ENCODE results near the gene MCF2L.

GRCh38 chr13:112986946-112987681 is 18.1 kb downstream of the MCF2L start:
- TF ChIP-seq CTCF (IDR thresholded peaks at IDR 0.05) (no peak), POLR2A (IDR thresholded peaks at IDR 0.05) (no peak)

Data from transverse colon (tissue), 3 donors.